ENCODE results near the gene KCNQ1OT1. TPM values are rescaled to one million over a fixed set of nuclear protein-coding genes. Genes with fewer than 3 reads are reported as not detected.

Gene KCNQ1OT1
- total and polyA plus RNA-seq, 9 donors, result 0.43 to 11.5 (median 5.2) TPM

DNA sequence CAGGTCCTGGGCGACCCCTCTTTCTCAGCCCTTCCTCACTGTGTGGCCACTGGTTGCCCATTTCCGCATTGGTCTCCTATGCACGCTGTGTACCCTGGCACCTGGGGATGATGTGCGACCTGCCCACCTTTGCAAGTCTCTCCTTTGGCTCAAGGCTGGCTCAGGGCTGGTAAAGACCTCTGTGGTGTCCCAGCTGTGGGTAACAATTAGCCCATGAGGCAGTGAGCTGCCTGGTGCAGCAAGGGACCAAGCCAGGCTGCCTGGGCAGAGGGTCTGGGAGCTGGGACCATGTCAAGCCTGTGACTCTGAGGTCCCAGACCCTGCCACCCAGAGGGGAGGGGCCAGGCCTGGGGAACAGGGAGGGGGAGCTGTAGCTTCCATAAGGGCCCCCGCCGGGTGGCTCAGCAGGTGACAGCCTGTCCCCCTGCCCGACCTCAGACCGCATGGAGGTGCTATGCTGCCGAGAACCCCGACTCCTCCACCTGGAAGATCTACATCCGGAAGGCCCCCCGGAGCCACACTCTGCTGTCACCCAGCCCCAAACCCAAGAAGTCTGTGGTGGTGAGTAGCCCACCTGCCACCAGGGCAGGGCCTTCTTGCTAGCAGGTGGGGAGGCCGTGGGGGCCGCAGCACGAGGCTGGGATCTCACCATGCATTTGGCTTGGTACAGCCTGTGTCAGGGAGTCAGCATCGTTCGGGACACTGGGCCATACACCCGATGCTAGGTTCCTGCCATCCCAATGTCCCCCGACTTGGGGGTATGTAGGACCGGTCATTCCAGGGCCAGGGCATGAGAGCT lies 112.5 kb downstream of the KCNQ1OT1 start:
- intact Hi-C loops (cut with DNase I), result no loop called here
- TF ChIP-seq, protein P1, sequence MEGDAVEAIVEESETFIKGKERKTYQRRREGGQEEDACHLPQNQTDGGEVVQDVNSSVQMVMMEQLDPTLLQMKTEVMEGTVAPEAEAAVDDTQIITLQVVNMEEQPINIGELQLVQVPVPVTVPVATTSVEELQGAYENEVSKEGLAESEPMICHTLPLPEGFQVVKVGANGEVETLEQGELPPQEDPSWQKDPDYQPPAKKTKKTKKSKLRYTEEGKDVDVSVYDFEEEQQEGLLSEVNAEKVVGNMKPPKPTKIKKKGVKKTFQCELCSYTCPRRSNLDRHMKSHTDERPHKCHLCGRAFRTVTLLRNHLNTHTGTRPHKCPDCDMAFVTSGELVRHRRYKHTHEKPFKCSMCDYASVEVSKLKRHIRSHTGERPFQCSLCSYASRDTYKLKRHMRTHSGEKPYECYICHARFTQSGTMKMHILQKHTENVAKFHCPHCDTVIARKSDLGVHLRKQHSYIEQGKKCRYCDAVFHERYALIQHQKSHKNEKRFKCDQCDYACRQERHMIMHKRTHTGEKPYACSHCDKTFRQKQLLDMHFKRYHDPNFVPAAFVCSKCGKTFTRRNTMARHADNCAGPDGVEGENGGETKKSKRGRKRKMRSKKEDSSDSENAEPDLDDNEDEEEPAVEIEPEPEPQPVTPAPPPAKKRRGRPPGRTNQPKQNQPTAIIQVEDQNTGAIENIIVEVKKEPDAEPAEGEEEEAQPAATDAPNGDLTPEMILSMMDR (IDR thresholded peaks at IDR 0.05), result no peak
- no peak for TF ChIP-seq EP300 (IDR thresholded peaks at IDR 0.05)
- TF ChIP-seq POLR2A (IDR thresholded peaks at IDR 0.05), result no peak
- no peaks in the 10 kb centered on the region for H3K27me3 ChIP-seq
- 86 to 92% (median 92%) methylated on average over 20 of the region's 20 CpGs for WGBS, 3 donors
- peak in 4 of 5 donors; percentile 7 to 30 (median 12) for DNase-seq
- H3K4me1 ChIP-seq (ENCODE audit: insufficient read depth), result no peaks in the 10 kb centered on the region
- no peaks in the 10 kb centered on the region for H3K36me3 ChIP-seq
- no peak overlapping the region for H3K27ac ChIP-seq
- no peaks in the 10 kb centered on the region for H3K9me3 ChIP-seq
- H3K4me3 ChIP-seq, result no peak overlapping the region

DNA sequence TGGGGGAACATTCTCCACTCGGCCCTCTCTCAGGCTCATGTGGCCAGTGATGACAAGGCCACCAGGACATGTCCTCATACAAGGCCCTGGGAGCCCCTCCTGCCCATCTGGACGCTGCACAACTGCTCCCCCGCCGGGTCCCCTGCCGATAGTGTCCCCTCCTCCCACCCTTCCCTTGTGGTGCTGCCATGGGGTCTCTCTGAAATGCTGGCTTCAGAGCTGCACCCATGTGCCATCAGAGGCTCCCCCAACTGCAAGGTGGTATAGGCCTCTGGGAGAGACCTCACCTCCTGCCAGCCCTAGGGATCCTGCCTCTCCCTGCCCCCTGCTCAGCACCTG lies 113.0 kb downstream of the KCNQ1OT1 start:
- 73 to 97% (median 73%) methylated on average over 4 to 5 of the region's 5 CpGs for WGBS, 3 donors
- Histone ChIP-seq H3K36me3 (no peaks in the 10 kb centered on the region), H3K27ac (no peak overlapping the region), H3K4me3 (no peak overlapping the region), H3K27me3 (no peaks in the 10 kb centered on the region), H3K4me1 (ENCODE audit: insufficient read depth) (no peaks in the 10 kb centered on the region), H3K9me3 (no peaks in the 10 kb centered on the region)
- DNase-seq, result peak in 2 of 5 donors; percentile 12 to 28
- TF ChIP-seq POLR2A (IDR thresholded peaks at IDR 0.05), result no peak
- TF ChIP-seq EP300 (IDR thresholded peaks at IDR 0.05), result no peak
- TF ChIP-seq, protein P1 (IDR thresholded peaks at IDR 0.05), result no peak
- intact Hi-C loops (cut with DNase I), result no loop called here

DNA sequence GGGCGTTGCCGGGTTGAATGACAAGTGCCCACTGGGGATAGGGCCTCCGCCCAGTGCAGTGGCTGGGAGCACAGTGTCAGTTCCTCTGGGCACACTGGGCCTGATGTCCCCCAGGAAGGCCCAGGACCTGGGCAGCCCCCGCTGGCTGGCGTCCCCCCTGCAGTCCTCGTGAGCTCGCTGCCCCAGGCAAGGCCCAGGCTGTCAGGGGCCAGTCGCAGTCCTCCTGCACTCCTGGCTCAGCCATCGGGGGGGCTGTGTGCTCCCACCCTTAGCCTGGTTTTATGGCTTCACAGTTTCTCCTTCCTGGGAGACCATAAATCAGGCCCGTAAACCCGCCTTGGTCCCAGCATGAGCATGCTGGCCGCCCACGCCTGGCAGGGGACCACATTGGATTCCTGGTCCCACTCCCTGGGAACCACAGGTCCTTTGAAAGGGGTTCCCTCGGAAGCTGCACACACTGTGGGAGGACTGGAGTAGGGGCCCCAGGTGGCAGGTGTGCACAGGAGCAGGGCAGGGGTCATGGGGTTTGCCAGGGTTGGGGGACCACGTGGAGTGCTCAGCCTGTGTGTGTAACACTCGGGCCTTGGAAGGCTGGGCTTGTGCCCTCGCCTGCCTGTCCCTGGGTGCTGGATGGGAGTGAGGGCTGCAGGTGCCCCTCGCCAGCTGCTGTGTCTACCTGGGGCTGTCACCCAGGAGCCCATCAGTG lies 113.6 kb downstream of the KCNQ1OT1 start:
- 59 to 66% (median 63%) methylated on average over 18 of the region's 18 CpGs for WGBS, 3 donors
- intact Hi-C loops (cut with DNase I), result no loop called here
- TF ChIP-seq, protein P1 (IDR thresholded peaks at IDR 0.05), result no peak
- TF ChIP-seq EP300 (IDR thresholded peaks at IDR 0.05) (no peak), POLR2A (IDR thresholded peaks at IDR 0.05) (no peak)
- DNase-seq, result peak in 4 of 5 donors; percentile 6 to 23 (median 10)
- H3K4me1 ChIP-seq (ENCODE audit: insufficient read depth), result no peaks in the 10 kb centered on the region
- H3K9me3 ChIP-seq, result no peaks in the 10 kb centered on the region
- H3K4me3 ChIP-seq, result no peak overlapping the region
- H3K36me3 ChIP-seq, result no peaks in the 10 kb centered on the region
- H3K27ac ChIP-seq, result no peak overlapping the region
- H3K27me3 ChIP-seq, result no peaks in the 10 kb centered on the region

DNA sequence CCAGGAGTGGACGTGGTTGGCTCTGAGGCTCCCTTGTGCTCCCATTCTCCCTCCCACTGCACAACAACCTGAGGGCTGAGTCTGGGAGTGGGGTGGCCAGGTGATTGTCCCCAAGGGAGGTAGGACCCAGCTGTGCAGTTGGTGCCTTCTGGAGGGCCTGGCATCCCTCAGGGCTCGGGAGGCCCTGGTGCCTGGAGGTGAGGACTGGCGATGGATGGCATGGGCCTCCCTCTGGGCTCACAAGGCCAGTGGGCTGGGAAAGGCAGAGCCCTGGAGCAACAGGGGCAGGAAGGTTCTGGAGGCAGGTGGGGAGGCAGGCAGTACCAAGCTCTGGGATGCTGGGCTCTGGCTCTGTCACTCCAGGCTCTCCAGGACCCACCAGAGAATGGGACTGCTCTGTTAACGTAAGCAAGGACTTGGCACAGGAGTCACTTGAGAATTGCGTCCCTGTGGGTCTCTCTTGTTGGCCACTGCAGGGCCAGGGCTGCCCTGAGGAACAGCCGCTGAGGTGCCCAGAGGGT lies 114.2 kb downstream of the KCNQ1OT1 start:
- Histone ChIP-seq H3K27ac (no peak overlapping the region), H3K27me3 (no peaks in the 10 kb centered on the region), H3K36me3 (no peaks in the 10 kb centered on the region), H3K4me1 (ENCODE audit: insufficient read depth) (peaks cover under 1% of the 10 kb centered on the region), H3K4me3 (no peak overlapping the region), H3K9me3 (no peaks in the 10 kb centered on the region)
- DNase-seq, result peak in 1 of 5 donors; percentile 12
- TF ChIP-seq POLR2A (IDR thresholded peaks at IDR 0.05) (no peak), EP300 (IDR thresholded peaks at IDR 0.05) (no peak)
- TF ChIP-seq, protein P1 (IDR thresholded peaks at IDR 0.05), result no peak
- intact Hi-C loops (cut with DNase I), result no loop called here
- 82 to 96% (median 84%) methylated on average over 6 of the region's 6 CpGs for WGBS, 3 donors
